AG09309 (cell line): ENCODE measurements around the gene MTHFD1L.

ENCODE experiments used
- DNase-seq: peaks from one replicate; pipeline ENCODE4 v3.0.0-alpha.2; 2010; ENCODE audit warnings: low read depth
- H3K4me3 ChIP-seq: 2 replicates; pipeline ENCODE4 v1.5.1; 2011; ENCODE audit warnings: mild to moderate bottlenecking, low read depth, low read length, moderate library complexity; ENCODE audit not compliant: control insufficient read depth
- CTCF ChIP-seq: IDR thresholded peaks from 2 replicates; pipeline ENCODE4 v1.5.1; 2011; ENCODE audit warnings: mild to moderate bottlenecking, low read depth, low read length, inconsistent platforms; ENCODE audit not compliant: insufficient read depth, control insufficient read depth; ENCODE audit errors: missing control alignments

The MTHFD1L gene

DNA sequence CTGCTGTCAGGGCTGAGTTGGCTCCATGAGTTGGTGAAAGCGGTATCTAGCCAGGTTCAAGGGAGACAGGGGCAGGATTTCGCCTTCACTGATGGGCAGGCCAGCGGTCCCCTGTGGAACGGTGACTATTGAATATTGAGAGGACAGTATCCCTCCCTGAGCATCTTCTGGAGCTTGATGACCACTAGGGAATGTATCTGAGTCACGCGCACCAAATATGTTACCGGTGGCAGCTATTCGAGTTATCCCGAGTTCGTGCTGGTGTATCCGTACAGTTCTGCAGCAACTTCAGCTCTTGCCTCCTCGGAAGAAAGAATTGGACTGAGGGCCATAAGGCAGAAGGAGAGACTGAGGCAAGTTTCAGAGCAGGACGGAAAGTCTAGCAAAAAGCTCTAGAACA is 24.8 kb downstream of the MTHFD1L start:
- DNase-seq: no peak
- TF ChIP-seq CTCF: no peak
- H3K4me3 ChIP-seq: no peak overlapping the region

- peak; percentile 50 for DNase-seq
- TF ChIP-seq CTCF: peak; percentile 82
- H3K4me3 ChIP-seq: no peak overlapping the region
These were observed 26.5 kb downstream of the MTHFD1L start for GRCh38 chr6:150891888-150892485.

DNA sequence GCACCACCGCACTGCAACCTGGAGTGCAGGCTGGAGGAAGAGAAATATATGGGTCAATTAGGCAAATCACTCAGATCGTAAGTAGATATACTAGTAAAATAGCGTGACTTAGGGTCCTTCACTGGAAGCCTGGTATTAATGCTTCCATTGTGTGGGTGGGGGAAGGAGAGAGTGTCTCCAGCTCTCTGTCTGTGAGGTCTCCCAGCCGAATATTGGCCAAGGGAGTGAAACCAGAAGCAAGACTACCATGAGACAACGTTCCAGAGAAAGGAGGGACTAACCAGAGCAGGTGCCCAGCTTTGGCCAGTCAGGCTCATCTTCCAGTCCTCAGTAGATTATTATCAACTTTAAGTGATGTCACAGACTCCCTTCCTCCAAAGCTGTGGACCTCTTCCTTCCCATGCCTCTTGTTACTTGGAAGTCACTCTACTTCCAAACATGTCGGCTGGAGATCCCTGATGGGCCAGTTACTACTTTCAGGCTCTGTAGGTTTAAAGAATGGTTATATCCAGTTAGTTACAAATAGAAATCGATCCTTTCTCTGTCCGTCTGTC is 28.8 kb downstream of the MTHFD1L start:
- no peak for TF ChIP-seq CTCF
- no peak overlapping the region for H3K4me3 ChIP-seq
- no peak for DNase-seq

- no peak for DNase-seq
- TF ChIP-seq CTCF: no peak
- H3K4me3 ChIP-seq: no peak overlapping the region
These were observed 29.5 kb downstream of the MTHFD1L start for GRCh38 chr6:150894935-150895552.

DNA sequence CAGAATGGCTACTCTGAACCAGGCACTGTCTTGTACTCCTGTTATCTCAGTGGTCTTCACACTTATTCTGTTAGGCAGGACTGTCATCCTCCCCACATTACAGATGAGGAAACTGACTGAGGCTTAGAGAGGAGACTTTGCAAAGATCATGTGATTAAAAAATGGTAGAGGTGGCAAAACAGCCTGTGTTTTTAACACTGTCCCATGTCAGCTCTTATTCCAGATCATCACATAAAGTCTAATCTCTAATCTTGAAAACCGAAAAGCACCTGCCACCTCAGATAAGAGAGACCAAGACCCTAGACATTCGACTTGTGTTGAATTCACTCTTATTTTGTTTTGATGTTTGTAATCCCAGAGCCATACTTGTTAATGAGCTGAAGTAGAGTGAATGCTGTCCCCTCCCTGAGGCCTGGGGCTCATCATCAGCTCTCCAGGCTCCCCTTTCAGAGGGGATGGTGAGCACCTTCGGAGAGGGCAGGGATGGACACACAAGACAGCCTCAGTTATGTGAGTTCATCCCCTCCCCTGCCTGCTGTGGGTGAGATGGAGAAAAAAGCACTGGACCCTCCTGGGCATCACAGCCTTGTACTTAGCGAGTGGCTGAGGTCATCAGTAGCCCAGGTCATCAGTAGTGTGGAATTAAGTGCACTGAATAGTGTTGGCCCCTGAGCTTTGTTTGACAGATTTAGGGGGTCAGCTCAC is 30.6 kb downstream of the MTHFD1L start:
- DNase-seq: no peak
- TF ChIP-seq CTCF: no peak
- no peak overlapping the region for H3K4me3 ChIP-seq

- no peak overlapping the region for H3K4me3 ChIP-seq
- no peak for TF ChIP-seq CTCF
- no peak for DNase-seq
These were observed 32.0 kb downstream of the MTHFD1L start for GRCh38 chr6:150897400-150897943.
